Neuronal stem cell (in vitro differentiated cells): ENCODE measurements around the gene MIA2.
"Not testable (repeated sequence)": the region's sequence is repeated elsewhere in the genome, so short reads cannot be mapped to it uniquely, and the experiment has no call there.

Source experiments
- DNase-seq: peaks from one replicate; pipeline ENCODE4 v3.0.0-alpha.2; 2013; ENCODE audit warnings: low spot score
- H2AFZ ChIP-seq: one replicate; pipeline ENCODE4 v1.6.1; 2013; ENCODE audit warnings: mild to moderate bottlenecking, low read length, inconsistent platforms
- H2AK5ac ChIP-seq: 2 replicates; pipeline ENCODE4 v1.6.1; 2013; ENCODE audit warnings: low read depth, mild to moderate bottlenecking, inconsistent platforms, low read length, moderate library complexity, mixed read lengths
- H2BK120ac ChIP-seq: 2 replicates; pipeline ENCODE4 v1.6.1; 2013; ENCODE audit warnings: low read depth, mild to moderate bottlenecking, inconsistent platforms, low read length, moderate library complexity, mixed read lengths
- H2BK12ac ChIP-seq: one replicate; pipeline ENCODE4 v1.6.1; 2013; ENCODE audit warnings: low read length, inconsistent platforms
- H2BK15ac ChIP-seq: 2 replicates; pipeline ENCODE4 v1.6.1; 2013; ENCODE audit warnings: mild to moderate bottlenecking, low read length, inconsistent platforms, mixed read lengths
- H2BK5ac ChIP-seq: one replicate; pipeline ENCODE4 v1.6.1; 2013; ENCODE audit warnings: inconsistent platforms, mild to moderate bottlenecking, low read length, moderate library complexity
- H3K14ac ChIP-seq: one replicate; pipeline ENCODE4 v1.6.1; 2013; ENCODE audit warnings: low read length, inconsistent platforms
- H3K18ac ChIP-seq: 2 replicates; pipeline ENCODE4 v1.6.1; 2013; ENCODE audit warnings: low read length, inconsistent platforms
- H3K23ac ChIP-seq: 2 replicates; pipeline ENCODE4 v1.6.1; 2013; ENCODE audit warnings: low read depth, mild to moderate bottlenecking, mixed read lengths, low read length, inconsistent platforms; ENCODE audit not compliant: poor library complexity
- H3K27ac ChIP-seq: replicated peaks from 3 replicates; pipeline ENCODE4 v1.5.1; 2013; ENCODE audit warnings: low read length, inconsistent platforms
- H3K27me3 ChIP-seq, 3 experiments: 2 replicates each; pipeline ENCODE4 v1.6.1; 2013; ENCODE audit warnings: low read length in 3 of 3, mild to moderate bottlenecking in 2 of 3, inconsistent platforms in 1 of 3, low read depth in 1 of 3, mixed read lengths in 1 of 3, moderate library complexity in 1 of 3; ENCODE audit not compliant: control insufficient read depth in 3 of 3, insufficient read depth in 3 of 3
- H3K36me3 ChIP-seq, 2 donors: replicated peaks in 1 of 2; 2 replicates each; pipeline ENCODE4 v1.6.1; 2013; ENCODE audit warnings: low read length in 2 of 2; ENCODE audit not compliant: control insufficient read depth in 2 of 2, insufficient read depth in 2 of 2
- H3K4ac ChIP-seq: 2 replicates; pipeline ENCODE4 v1.6.1; 2013; ENCODE audit warnings: inconsistent platforms, mild to moderate bottlenecking, low read length, moderate library complexity
- H3K4me1 ChIP-seq, 2 donors: 1 replicate in 1 of 2; 2 replicates in 1 of 2; pipeline ENCODE4 v1.6.1; 2013; ENCODE audit warnings: low read length in 2 of 2, low read depth in 1 of 2; ENCODE audit not compliant: control insufficient read depth in 2 of 2, insufficient read depth in 1 of 2
- H3K4me2 ChIP-seq: one replicate; pipeline ENCODE4 v1.6.1; 2013; ENCODE audit warnings: mild to moderate bottlenecking, low read length, inconsistent platforms; ENCODE audit not compliant: insufficient read depth, poor library complexity, severe bottlenecking
- H3K4me3 ChIP-seq, 2 donors: 2 replicates each; pipeline ENCODE4 v1.5.1; 2013; ENCODE audit warnings: low read length in 2 of 2, mild to moderate bottlenecking in 2 of 2, inconsistent platforms in 1 of 2, moderate library complexity in 1 of 2
- H3K79me1 ChIP-seq: one replicate; pipeline ENCODE4 v1.6.1; 2013; ENCODE audit warnings: low read depth, mild to moderate bottlenecking, inconsistent platforms, low read length, moderate library complexity
- H3K9ac ChIP-seq: one replicate; pipeline ENCODE4 v1.6.1; 2013; ENCODE audit warnings: mild to moderate bottlenecking, low read depth, low read length, inconsistent platforms; ENCODE audit not compliant: poor library complexity
- H3K9me3 ChIP-seq, 2 donors: replicated peaks in 1 of 2; 2 replicates each; pipeline versions ENCODE3 to v1.6.1; 2013; ENCODE audit warnings: low read length in 2 of 2, mild to moderate bottlenecking in 2 of 2, inconsistent platforms in 1 of 2, low read depth in 1 of 2, mixed read lengths in 1 of 2, moderate library complexity in 1 of 2; ENCODE audit not compliant: control insufficient read depth in 2 of 2, insufficient read depth in 1 of 2
- H4K8ac ChIP-seq: one replicate; pipeline ENCODE4 v1.6.1; 2013; ENCODE audit warnings: low read depth, mild to moderate bottlenecking, inconsistent platforms, low read length, moderate library complexity
- H4K91ac ChIP-seq: one replicate; pipeline ENCODE4 v1.6.1; 2013; ENCODE audit warnings: low read length, low read depth, mild to moderate bottlenecking, inconsistent platforms; ENCODE audit not compliant: poor library complexity
- WGBS, 2 donors: extraction: QIAGEN DNeasy Blood & Tissue Kit; methylation state at CpG; one replicate each; pipeline ENCODE4 v1.1.7; 2013; ENCODE audit warnings: missing lambda C conversion rate in 2 of 2, mixed read lengths in 1 of 2; ENCODE audit not compliant: insufficient read length in 2 of 2, insufficient replicate concordance in 1 of 2; ENCODE audit errors: extremely low coverage in 2 of 2; 5-methylcytosine and 5-hydroxymethylcytosine counted together

The MIA2 gene

DNA sequence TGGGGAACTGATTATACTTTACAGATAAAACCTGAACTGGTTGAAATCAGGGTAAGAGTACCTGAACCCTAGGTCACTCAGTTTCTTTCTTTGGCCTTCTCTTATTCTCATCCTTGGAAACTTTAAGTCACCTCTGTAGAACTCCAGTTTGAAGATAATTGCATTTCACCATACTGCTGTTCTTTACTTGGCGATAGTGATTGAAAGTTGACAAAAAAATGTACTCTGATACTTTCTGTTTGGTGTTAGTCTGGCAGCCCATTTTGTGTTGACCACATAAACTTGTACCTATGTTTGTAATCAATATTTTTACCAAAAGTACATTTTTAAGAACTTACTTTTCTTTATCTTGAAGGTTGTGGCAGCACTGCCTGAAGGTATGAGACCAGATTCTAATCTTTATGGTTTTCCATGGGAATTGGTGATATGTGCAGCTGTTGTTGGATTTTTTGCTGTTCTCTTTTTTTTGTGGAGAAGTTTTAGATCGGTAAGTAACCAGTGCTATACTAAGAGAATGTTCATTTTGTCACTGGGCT is 42.9 kb downstream of the MIA2 start:
- no peak overlapping the region for H3K4me2 ChIP-seq
- no peaks in the 10 kb centered on the region for H3K27me3 ChIP-seq
- H2BK5ac ChIP-seq = no peak overlapping the region
- H4K8ac ChIP-seq = no peak overlapping the region
- H2AFZ ChIP-seq = no peak overlapping the region
- H3K9me3 ChIP-seq = peaks cover 4 to 15% of the 10 kb centered on the region in 2 donors
- no peak overlapping the region for H3K4me3 ChIP-seq
- H3K14ac ChIP-seq = no peak overlapping the region
- DNase-seq = no peak
- H2AK5ac ChIP-seq = no peak overlapping the region
- H3K18ac ChIP-seq = no peak overlapping the region
- no peak overlapping the region for H4K91ac ChIP-seq
- no peak overlapping the region for H2BK15ac ChIP-seq
- no peak overlapping the region for H3K27ac ChIP-seq
- no peak overlapping the region for H3K9ac ChIP-seq
- H3K4ac ChIP-seq = no peak overlapping the region
- H2BK12ac ChIP-seq = no peak overlapping the region
- no peak overlapping the region for H3K23ac ChIP-seq
- no peak overlapping the region for H2BK120ac ChIP-seq
- H3K36me3 ChIP-seq = peaks cover 2 to 8% of the 10 kb centered on the region in 2 donors
- no CpG with 5 or more reads among the region's 2 CpGs for WGBS, 2 donors
- H3K79me1 ChIP-seq = peaks cover 3% of the 10 kb centered on the region
- no peaks in the 10 kb centered on the region for H3K4me1 ChIP-seq

DNA sequence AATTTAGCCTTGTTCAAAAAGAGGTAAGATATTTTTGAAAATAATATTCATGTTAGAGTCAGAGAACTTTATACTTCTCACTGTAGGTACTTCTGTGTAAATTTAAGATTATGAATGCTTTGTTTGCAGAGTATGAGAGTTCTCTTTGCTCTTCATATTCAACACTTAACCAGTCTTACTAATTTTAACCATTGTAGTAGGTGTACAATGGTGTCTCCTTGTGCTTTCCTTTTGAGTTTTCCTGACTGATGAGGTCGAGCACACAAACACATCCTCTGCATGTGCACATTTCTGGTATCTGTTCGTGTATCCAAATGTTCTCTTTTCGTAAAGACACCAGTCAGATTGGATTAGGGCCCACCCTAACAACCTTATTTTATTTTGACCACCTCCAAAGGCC is 45.8 kb downstream of the MIA2 start:
- no peak overlapping the region for H3K9ac ChIP-seq
- H2BK120ac ChIP-seq = no peak overlapping the region
- no peak overlapping the region for H3K4ac ChIP-seq
- no peak overlapping the region for H2BK15ac ChIP-seq
- H3K14ac ChIP-seq = no peak overlapping the region
- H3K79me1 ChIP-seq = no peaks in the 10 kb centered on the region
- H3K4me2 ChIP-seq = no peak overlapping the region
- no peak for DNase-seq
- H3K27me3 ChIP-seq = no peaks in the 10 kb centered on the region
- H3K4me1 ChIP-seq = no peaks in the 10 kb centered on the region
- WGBS, 2 donors = no CpG with 5 or more reads among the region's 3 CpGs
- no peak overlapping the region for H3K4me3 ChIP-seq
- H3K23ac ChIP-seq = no peak overlapping the region
- no peak overlapping the region for H3K27ac ChIP-seq
- no peak overlapping the region for H2BK12ac ChIP-seq
- no peak overlapping the region for H4K8ac ChIP-seq
- no peak overlapping the region for H2AFZ ChIP-seq
- no peak overlapping the region for H2AK5ac ChIP-seq
- H3K18ac ChIP-seq = no peak overlapping the region
- peaks cover 2 to 20% of the 10 kb centered on the region in 2 donors for H3K36me3 ChIP-seq
- no peak overlapping the region for H4K91ac ChIP-seq
- no peak overlapping the region for H2BK5ac ChIP-seq
- no peaks in the 10 kb centered on the region for H3K9me3 ChIP-seq

GRCh38 chr14:39280678-39281077 is 47.0 kb downstream of the MIA2 start:
- H3K4me2 ChIP-seq, H3K27me3 ChIP-seq, H2BK15ac ChIP-seq, H3K4ac ChIP-seq, H3K9ac ChIP-seq, H4K91ac ChIP-seq, H2AK5ac ChIP-seq, H2AFZ ChIP-seq, H2BK5ac ChIP-seq, H3K18ac ChIP-seq, DNase-seq, H3K9me3 ChIP-seq, H3K4me3 ChIP-seq, H3K27ac ChIP-seq, H3K4me1 ChIP-seq, H3K14ac ChIP-seq, H3K23ac ChIP-seq, H2BK12ac ChIP-seq, H2BK120ac ChIP-seq, H4K8ac ChIP-seq, H3K79me1 ChIP-seq: not testable (repeated sequence)
- H3K36me3 ChIP-seq = peaks cover 2 to 20% of the 10 kb centered on the region in 2 donors
- no CpG with 5 or more reads among the region's 3 CpGs for WGBS, 2 donors

- Histone ChIP-seq H4K91ac (no peak overlapping the region), H3K36me3 (peaks cover 0 to 12% of the 10 kb centered on the region in 2 donors), H2BK15ac (no peak overlapping the region), H3K14ac (no peak overlapping the region), H3K27me3 (no peaks in the 10 kb centered on the region), H2AK5ac (no peak overlapping the region), H3K9ac (no peak overlapping the region), H3K23ac (no peak overlapping the region), H3K27ac (no peak overlapping the region), H2BK120ac (no peak overlapping the region), H3K79me1 (no peaks in the 10 kb centered on the region), H3K4me2 (no peak overlapping the region), H3K4me1 (no peaks in the 10 kb centered on the region), H3K4me3 (no peak overlapping the region), H2AFZ (no peak overlapping the region), H3K9me3 (peaks cover 2 to 4% of the 10 kb centered on the region in 2 donors), H3K4ac (no peak overlapping the region), H2BK12ac (no peak overlapping the region), H3K18ac (no peak overlapping the region), H4K8ac (no peak overlapping the region), H2BK5ac (no peak overlapping the region)
- no CpG with 5 or more reads among the region's 1 CpG for WGBS, 2 donors
- no peak for DNase-seq
Observed at GRCh38 chr14:39289523-39289922, 55.8 kb downstream of the MIA2 start.
